Hematopoietic multipotent progenitor cell treated with erythropoietin and hydrocortisone succinate and interleukin-3 and kit ligand, for 15 days (in vitro differentiated cells): ENCODE measurements around the gene GPR161.
A peak's percentile ranks its signal among the peaks of the same experiment; 100 is the strongest.
"Not testable (repeated sequence)": the region's sequence is repeated elsewhere in the genome, so short reads cannot be mapped to it uniquely, and the experiment has no call there.

Experiments
- DNase-seq: peaks from one replicate; pipeline ENCODE4 v3.0.0-alpha.2; 2015; ENCODE audit warnings: low spot score

Gene GPR161

GRCh38 chr1:168136709-168137514 lies at the start of gene GPR161:
GPR161 (minus strand) TSS chr1:168136930; CDS start chr1:168104850, 32,080 bp downstream.
- no peak for DNase-seq

- DNase-seq: not testable (repeated sequence)
Measured at GRCh38 chr1:168181063-168181720, 44.5 kb upstream of the GPR161 start.

- DNase-seq: no peak
Measured at GRCh38 chr1:168180148-168180524, 43.4 kb upstream of the GPR161 start.

GRCh38 chr1:168179438-168180147 lies 42.9 kb upstream of the GPR161 start:
- no peak for DNase-seq

GRCh38 chr1:168178638-168179437 lies 42.1 kb upstream of the GPR161 start, which contains the start of gene TIPRL:
TIPRL (plus strand) TSS chr1:168178962; CDS start chr1:168179078, 116 bp downstream.
- DNase-seq: peak; percentile 90

- no peak for DNase-seq
Measured at GRCh38 chr1:168178227-168178637, 41.5 kb upstream of the GPR161 start.

- DNase-seq: no peak
Measured at GRCh38 chr1:168172250-168172915, 35.7 kb upstream of the GPR161 start.

- DNase-seq: no peak
Measured at GRCh38 chr1:168170564-168171508, 34.1 kb upstream of the GPR161 start.

GRCh38 chr1:168167806-168168205 lies 31.1 kb upstream of the GPR161 start:
- DNase-seq: no peak

GRCh38 chr1:168164771-168165170 lies 28.0 kb upstream of the GPR161 start:
- no peak for DNase-seq

GRCh38 chr1:168163670-168164069 lies 26.9 kb upstream of the GPR161 start:
- no peak for DNase-seq

GRCh38 chr1:168161459-168161858 lies 24.7 kb upstream of the GPR161 start:
- peak; percentile 76 for DNase-seq

GRCh38 chr1:168159979-168160378 lies 23.2 kb upstream of the GPR161 start:
- no peak for DNase-seq

- no peak for DNase-seq
Measured at GRCh38 chr1:168159251-168159650, 22.5 kb upstream of the GPR161 start.

- no peak for DNase-seq
Measured at GRCh38 chr1:168157638-168158037, 20.9 kb upstream of the GPR161 start.

GRCh38 chr1:168155910-168156309 lies 19.2 kb upstream of the GPR161 start:
- DNase-seq: no peak

GRCh38 chr1:168154707-168155106 lies 18.0 kb upstream of the GPR161 start:
- not testable (repeated sequence) for DNase-seq

GRCh38 chr1:168151935-168152334 lies 15.2 kb upstream of the GPR161 start:
- no peak for DNase-seq

- DNase-seq: no peak
Measured at GRCh38 chr1:168150283-168150682, 13.6 kb upstream of the GPR161 start.

- DNase-seq: no peak
Measured at GRCh38 chr1:168148916-168149315, 12.2 kb upstream of the GPR161 start.
